Measurements from ENCODE around the gene KCTD8.

GRCh38 chr4:44196796-44197195 lies 251.8 kb downstream of the KCTD8 start:
- TF ChIP-seq CTCF (IDR thresholded peaks at IDR 0.05) (no peak), POLR2A (IDR thresholded peaks at IDR 0.05) (no peak), POLR2AphosphoS5 (IDR thresholded peaks at IDR 0.05) (no peak), EP300 (IDR thresholded peaks at IDR 0.05) (no peak)

All from suprapubic skin (tissue), 4 donors.